GM23338 (cell line): ENCODE results near the gene CACNA1H. TPM values are rescaled to one million over a fixed set of nuclear protein-coding genes. Genes with fewer than 3 reads are reported as not detected.

Source experiments
- ATAC-seq: fragments of 200-7000 bp; cut with Tn5 transposase; 3 replicates; pipeline ENCODE4 v1.9.1; 2020
- DNase-seq: peaks from one replicate; pipeline ENCODE4 v3.0.0-alpha.2; 2015; ENCODE audit warnings: low spot score
- H2AFZ ChIP-seq: fragments of 200-600 bp; sonication (generic); 2 replicates; pipeline ENCODE4 v1.8.0; 2016; ENCODE audit warnings: antibody characterized with exemption, mild to moderate bottlenecking, moderate library complexity
- H3F3A ChIP-seq: fragments of 200-600 bp; sonication (generic); replicated peaks from 2 replicates; pipeline ENCODE4 v1.8.0; 2017; ENCODE audit warnings: antibody characterized with exemption, mixed run types, low read depth
- H3K27ac ChIP-seq: fragments of 200-600 bp; sonication (generic); 2 replicates; pipeline ENCODE4 v1.6.1; 2016; ENCODE audit warnings: low read depth
- H3K27me3 ChIP-seq: fragments of 200-600 bp; sonication (generic); 2 replicates; pipeline ENCODE4 v1.8.0; 2016; ENCODE audit warnings: mild to moderate bottlenecking, mixed run types, moderate library complexity; ENCODE audit not compliant: insufficient read depth
- H3K36me3 ChIP-seq: fragments of 200-600 bp; sonication (generic); 2 replicates; pipeline ENCODE4 v1.8.0; 2016; ENCODE audit warnings: mild to moderate bottlenecking; ENCODE audit not compliant: insufficient read depth
- H3K4me1 ChIP-seq: fragments of 200-600 bp; sonication (generic); 2 replicates; pipeline ENCODE4 v1.8.0; 2016; ENCODE audit warnings: mild to moderate bottlenecking, moderate library complexity; ENCODE audit not compliant: insufficient read depth
- H3K4me2 ChIP-seq: fragments of 200-600 bp; sonication (generic); 2 replicates; pipeline ENCODE4 v1.7.1; 2017; ENCODE audit warnings: mixed run types
- H3K4me3 ChIP-seq: fragments of 200-600 bp; sonication (generic); 2 replicates; pipeline ENCODE4 v1.6.1; 2016; ENCODE audit warnings: mixed run types
- H3K79me2 ChIP-seq: fragments of 200-600 bp; sonication (generic); replicated peaks from 2 replicates; pipeline ENCODE4 v1.8.0; 2017; ENCODE audit warnings: mild to moderate bottlenecking; ENCODE audit not compliant: insufficient read depth
- H3K9me2 ChIP-seq: fragments of 200-600 bp; sonication (generic); 2 replicates; pipeline ENCODE4 v1.8.0; 2017; ENCODE audit not compliant: insufficient read depth
- H4K20me1 ChIP-seq: fragments of 200-600 bp; sonication (generic); replicated peaks from 2 replicates; pipeline ENCODE4 v1.8.0; 2017; ENCODE audit warnings: mild to moderate bottlenecking; ENCODE audit not compliant: insufficient read depth
- H3K27ac Mint-ChIP-seq: 2 replicates; pipeline ENCODE4 v1.8.0; 2020; ENCODE audit warnings: inconsistent platforms, mild to moderate bottlenecking, moderate library complexity, mixed read lengths
- H3K27me3 Mint-ChIP-seq: 3 replicates; pipeline ENCODE4 v1.8.0; 2022; ENCODE audit warnings: low read depth, mild to moderate bottlenecking, moderate library complexity, mixed read lengths, inconsistent platforms; ENCODE audit not compliant: insufficient read depth, poor library complexity
- H3K36me3 Mint-ChIP-seq: 3 replicates; pipeline ENCODE4 v1.8.0; 2021; ENCODE audit warnings: low read depth, mild to moderate bottlenecking, inconsistent platforms, moderate library complexity, mixed read lengths
- H3K4me1 Mint-ChIP-seq: 3 replicates; pipeline ENCODE4 v1.8.0; 2020; ENCODE audit warnings: mild to moderate bottlenecking, inconsistent platforms, mixed read lengths
- H3K4me3 Mint-ChIP-seq: 3 replicates; pipeline ENCODE4 v1.8.0; 2021; ENCODE audit warnings: moderate library complexity, mild to moderate bottlenecking, inconsistent platforms, mixed read lengths
- H3K9me3 Mint-ChIP-seq: 3 replicates; pipeline ENCODE4 v1.8.0; 2020; ENCODE audit warnings: moderate library complexity, mild to moderate bottlenecking, inconsistent platforms, mixed read lengths
- EZH2phosphoT487 ChIP-seq: fragments of 200-600 bp; sonication (generic); IDR thresholded peaks from one replicate; pipeline ENCODE4 v1.8.1; 2018; ENCODE audit warnings: antibody characterized with exemption; ENCODE audit not compliant: unreplicated experiment
- JUNB ChIP-seq: IDR thresholded peaks from one replicate; pipeline ENCODE4 v1.6.1; 2016; ENCODE audit warnings: antibody characterized with exemption; ENCODE audit not compliant: unreplicated experiment
- NANOG ChIP-seq: IDR thresholded peaks from 2 replicates; pipeline ENCODE4 v1.6.1; 2016; ENCODE audit warnings: antibody characterized with exemption, borderline replicate concordance
- ZNF114 ChIP-seq: fragments of 250-450 bp; sonication (Bioruptor Pico); IDR thresholded peaks from 2 replicates; pipeline ENCODE4 v1.5.0; 2020; ENCODE audit warnings: mild to moderate bottlenecking, moderate library complexity
- polyA plus RNA-seq: library from polyadenylated mRNA; unstranded; fragments of >200 nt; fragmentation: Nextera tagmentation; extraction: Ambion mirVana; gene quantifications from 2 replicates; pipeline ENCODE4 v1.2.1, GENCODE V29; 2016
- total RNA-seq: library from RNA; depleted of rRNA; stranded (reverse); fragments of >200 nt; shearing (Covaris generic); gene quantifications from 2 replicates; pipeline ENCODE4 v1.2.3, GENCODE V29; 2014
- TF ChIP-seq, protein P1 (sequence below): fragments of 250-450 bp; sonication (Bioruptor Pico); IDR thresholded peaks from 2 replicates; pipeline ENCODE4 v1.5.0; 2020; ENCODE audit warnings: mild to moderate bottlenecking, moderate library complexity
- TF ChIP-seq, protein P2 (sequence below), 2 experiments: fragments of 200-600 bp in 1 of 2; sonication (generic) in 1 of 2; conservative IDR thresholded peaks; 2 replicates each; pipeline versions ENCODE4 v1.5.1 to v1.6.1; 2016 to 2017; ENCODE audit warnings: antibody characterized with exemption in 2 of 2, low read depth in 2 of 2, mild to moderate bottlenecking in 2 of 2, moderate library complexity in 1 of 2
- TF ChIP-seq, protein P3 (sequence below): IDR thresholded peaks from 2 replicates; pipeline ENCODE4 v1.6.1; 2016; ENCODE audit warnings: antibody characterized with exemption

Gene CACNA1H
- total and polyA plus RNA-seq, 2 experiments from 2014 or later: 3.5 to 43.3 TPM

DNA sequence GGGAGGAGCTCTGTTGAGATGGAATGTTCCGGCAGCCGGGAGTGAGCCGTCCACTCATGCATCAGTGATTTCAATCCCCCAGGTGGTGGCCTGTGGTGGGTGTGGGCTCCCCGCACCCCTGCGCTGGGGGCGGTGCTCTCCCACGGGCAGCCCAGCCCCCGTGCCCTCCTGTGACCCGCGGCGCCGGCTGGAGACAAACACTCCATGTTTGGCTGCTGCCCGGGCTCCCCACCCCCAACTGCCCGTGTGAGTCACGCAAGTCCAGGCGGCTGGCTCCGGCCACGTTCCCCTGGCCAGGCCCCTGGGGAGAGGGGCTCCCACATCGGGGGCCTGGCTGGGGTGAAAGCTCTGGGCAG is 29.4 kb downstream of the CACNA1H start (continued):
- TF ChIP-seq, protein P1, sequence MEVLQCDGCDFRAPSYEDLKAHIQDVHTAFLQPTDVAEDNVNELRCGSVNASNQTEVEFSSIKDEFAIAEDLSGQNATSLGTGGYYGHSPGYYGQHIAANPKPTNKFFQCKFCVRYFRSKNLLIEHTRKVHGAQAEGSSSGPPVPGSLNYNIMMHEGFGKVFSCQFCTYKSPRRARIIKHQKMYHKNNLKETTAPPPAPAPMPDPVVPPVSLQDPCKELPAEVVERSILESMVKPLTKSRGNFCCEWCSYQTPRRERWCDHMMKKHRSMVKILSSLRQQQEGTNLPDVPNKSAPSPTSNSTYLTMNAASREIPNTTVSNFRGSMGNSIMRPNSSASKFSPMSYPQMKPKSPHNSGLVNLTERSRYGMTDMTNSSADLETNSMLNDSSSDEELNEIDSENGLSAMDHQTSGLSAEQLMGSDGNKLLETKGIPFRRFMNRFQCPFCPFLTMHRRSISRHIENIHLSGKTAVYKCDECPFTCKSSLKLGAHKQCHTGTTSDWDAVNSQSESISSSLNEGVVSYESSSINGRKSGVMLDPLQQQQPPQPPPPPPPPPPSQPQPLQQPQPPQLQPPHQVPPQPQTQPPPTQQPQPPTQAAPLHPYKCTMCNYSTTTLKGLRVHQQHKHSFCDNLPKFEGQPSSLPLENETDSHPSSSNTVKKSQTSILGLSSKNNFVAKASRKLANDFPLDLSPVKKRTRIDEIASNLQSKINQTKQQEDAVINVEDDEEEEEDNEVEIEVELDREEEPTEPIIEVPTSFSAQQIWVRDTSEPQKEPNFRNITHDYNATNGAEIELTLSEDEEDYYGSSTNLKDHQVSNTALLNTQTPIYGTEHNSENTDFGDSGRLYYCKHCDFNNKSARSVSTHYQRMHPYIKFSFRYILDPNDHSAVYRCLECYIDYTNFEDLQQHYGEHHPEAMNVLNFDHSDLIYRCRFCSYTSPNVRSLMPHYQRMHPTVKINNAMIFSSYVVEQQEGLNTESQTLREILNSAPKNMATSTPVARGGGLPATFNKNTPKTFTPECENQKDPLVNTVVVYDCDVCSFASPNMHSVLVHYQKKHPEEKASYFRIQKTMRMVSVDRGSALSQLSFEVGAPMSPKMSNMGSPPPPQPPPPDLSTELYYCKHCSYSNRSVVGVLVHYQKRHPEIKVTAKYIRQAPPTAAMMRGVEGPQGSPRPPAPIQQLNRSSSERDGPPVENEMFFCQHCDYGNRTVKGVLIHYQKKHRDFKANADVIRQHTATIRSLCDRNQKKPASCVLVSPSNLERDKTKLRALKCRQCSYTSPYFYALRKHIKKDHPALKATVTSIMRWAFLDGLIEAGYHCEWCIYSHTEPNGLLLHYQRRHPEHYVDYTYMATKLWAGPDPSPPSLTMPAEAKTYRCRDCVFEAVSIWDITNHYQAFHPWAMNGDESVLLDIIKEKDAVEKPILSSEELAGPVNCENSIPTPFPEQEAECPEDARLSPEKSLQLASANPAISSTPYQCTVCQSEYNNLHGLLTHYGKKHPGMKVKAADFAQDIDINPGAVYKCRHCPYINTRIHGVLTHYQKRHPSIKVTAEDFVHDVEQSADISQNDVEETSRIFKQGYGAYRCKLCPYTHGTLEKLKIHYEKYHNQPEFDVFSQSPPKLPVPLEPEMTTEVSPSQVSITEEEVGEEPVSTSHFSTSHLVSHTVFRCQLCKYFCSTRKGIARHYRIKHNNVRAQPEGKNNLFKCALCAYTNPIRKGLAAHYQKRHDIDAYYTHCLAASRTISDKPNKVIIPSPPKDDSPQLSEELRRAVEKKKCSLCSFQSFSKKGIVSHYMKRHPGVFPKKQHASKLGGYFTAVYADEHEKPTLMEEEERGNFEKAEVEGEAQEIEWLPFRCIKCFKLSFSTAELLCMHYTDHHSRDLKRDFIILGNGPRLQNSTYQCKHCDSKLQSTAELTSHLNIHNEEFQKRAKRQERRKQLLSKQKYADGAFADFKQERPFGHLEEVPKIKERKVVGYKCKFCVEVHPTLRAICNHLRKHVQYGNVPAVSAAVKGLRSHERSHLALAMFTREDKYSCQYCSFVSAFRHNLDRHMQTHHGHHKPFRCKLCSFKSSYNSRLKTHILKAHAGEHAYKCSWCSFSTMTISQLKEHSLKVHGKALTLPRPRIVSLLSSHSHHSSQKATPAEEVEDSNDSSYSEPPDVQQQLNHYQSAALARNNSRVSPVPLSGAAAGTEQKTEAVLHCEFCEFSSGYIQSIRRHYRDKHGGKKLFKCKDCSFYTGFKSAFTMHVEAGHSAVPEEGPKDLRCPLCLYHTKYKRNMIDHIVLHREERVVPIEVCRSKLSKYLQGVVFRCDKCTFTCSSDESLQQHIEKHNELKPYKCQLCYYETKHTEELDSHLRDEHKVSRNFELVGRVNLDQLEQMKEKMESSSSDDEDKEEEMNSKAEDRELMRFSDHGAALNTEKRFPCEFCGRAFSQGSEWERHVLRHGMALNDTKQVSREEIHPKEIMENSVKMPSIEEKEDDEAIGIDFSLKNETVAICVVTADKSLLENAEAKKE (CRISPR knock-in tag): no peak
- no peak for TF ChIP-seq NANOG
- TF ChIP-seq, protein P2, sequence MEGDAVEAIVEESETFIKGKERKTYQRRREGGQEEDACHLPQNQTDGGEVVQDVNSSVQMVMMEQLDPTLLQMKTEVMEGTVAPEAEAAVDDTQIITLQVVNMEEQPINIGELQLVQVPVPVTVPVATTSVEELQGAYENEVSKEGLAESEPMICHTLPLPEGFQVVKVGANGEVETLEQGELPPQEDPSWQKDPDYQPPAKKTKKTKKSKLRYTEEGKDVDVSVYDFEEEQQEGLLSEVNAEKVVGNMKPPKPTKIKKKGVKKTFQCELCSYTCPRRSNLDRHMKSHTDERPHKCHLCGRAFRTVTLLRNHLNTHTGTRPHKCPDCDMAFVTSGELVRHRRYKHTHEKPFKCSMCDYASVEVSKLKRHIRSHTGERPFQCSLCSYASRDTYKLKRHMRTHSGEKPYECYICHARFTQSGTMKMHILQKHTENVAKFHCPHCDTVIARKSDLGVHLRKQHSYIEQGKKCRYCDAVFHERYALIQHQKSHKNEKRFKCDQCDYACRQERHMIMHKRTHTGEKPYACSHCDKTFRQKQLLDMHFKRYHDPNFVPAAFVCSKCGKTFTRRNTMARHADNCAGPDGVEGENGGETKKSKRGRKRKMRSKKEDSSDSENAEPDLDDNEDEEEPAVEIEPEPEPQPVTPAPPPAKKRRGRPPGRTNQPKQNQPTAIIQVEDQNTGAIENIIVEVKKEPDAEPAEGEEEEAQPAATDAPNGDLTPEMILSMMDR (conservative IDR thresholded peaks at IDR 0.05; ENCODE audit: low read depth in 2 of 2): no peak

DNA sequence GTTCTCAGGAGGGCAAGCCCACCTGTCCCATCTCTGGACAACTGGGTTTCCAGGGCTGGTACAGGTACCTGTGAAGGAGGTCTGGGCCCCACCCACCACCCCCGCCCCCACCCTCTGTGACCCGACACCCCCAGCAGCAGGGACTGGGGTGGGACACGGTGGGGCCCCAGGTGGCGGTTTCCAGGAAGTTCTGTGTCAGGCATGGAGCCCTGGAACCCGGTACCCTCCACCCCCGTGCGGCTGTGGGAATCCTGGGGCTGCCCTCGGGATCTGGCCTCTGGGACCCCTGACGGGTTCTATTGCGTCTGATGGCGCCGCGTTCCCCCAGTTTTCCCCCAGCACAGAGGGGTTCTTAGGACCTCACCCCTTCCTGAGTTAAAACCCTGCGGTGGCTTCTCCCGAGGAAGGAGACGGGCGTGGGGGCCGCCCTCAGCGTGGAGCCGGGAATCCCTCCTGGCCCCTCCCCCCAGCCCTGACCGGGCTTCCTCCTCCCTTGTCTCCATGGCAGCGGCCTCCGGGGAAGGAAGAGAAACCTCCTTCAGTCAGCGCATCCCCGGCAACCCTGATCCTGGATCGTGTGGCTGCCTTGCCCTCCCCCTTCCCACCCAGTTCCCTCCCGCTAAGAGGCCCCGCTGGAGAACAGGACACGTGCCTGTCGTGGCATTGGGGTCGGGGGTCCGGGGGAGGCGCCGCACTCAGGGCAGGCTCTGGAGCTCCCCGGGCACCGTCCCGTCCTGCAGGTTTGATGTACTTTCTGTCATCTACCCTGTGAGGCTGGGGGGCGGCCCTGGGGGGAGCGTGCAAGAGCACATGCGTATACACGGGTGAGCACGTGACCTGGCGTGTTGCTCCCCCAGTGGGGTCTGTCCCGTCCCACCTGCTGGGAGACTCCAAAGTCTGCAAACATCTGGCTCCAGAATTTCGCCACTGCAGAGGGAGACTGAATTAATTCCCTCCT is 30.3 kb downstream of the CACNA1H start:
- Mint-ChIP-seq H3K36me3 (no peaks in the 10 kb centered on the region), H3K4me3 (no peak overlapping the region), H3K27ac (no peak overlapping the region), H3K4me1 (no peaks in the 10 kb centered on the region), H3K27me3 (peaks cover 7% of the 10 kb centered on the region), H3K9me3 (no peaks in the 10 kb centered on the region)
- peak; percentile 42 for ATAC-seq
- Histone ChIP-seq H3K36me3 (no peaks in the 10 kb centered on the region), H3K27ac (no peak overlapping the region), H3K4me2 (no peak overlapping the region), H4K20me1 (peaks cover 4% of the 10 kb centered on the region), H3F3A (no peaks in the 10 kb centered on the region), H3K4me1 (no peaks in the 10 kb centered on the region), H3K79me2 (no peaks in the 10 kb centered on the region), H3K27me3 (no peaks in the 10 kb centered on the region), H3K9me2 (no peaks in the 10 kb centered on the region), H2AFZ (no peak overlapping the region), H3K4me3 (no peak overlapping the region)
- TF ChIP-seq JUNB (no peak), EZH2phosphoT487 (no peak), ZNF114 (no peak)
- TF ChIP-seq, protein P2 (conservative IDR thresholded peaks at IDR 0.05; ENCODE audit: low read depth in 2 of 2): no peak
- TF ChIP-seq, protein P3, sequence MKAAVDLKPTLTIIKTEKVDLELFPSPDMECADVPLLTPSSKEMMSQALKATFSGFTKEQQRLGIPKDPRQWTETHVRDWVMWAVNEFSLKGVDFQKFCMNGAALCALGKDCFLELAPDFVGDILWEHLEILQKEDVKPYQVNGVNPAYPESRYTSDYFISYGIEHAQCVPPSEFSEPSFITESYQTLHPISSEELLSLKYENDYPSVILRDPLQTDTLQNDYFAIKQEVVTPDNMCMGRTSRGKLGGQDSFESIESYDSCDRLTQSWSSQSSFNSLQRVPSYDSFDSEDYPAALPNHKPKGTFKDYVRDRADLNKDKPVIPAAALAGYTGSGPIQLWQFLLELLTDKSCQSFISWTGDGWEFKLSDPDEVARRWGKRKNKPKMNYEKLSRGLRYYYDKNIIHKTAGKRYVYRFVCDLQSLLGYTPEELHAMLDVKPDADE: no peak
- no peak for DNase-seq
